ENCODE data around the gene RPL38.

Gene RPL38

DNA sequence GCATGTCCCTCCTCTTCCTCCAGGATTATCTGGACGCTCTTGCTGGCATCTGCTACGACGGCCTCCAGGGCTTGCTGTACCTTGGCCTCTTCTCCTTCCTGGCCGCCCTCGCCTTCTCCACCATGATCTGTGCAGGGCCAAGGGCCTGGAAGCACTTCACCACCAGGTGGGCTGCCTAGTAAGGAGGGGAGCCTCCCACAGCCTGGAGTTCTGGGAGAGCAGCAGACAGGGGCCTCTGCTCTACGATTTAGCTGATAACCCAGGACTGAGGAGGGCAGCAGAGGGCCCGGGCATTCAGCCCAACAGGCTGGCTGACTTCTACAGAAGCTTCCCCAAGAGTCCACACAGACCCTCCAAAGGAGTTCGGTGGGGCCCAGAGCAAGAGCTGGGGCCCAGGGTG, 48.7 kb downstream of the RPL38 start:
- no peak for DNase-seq

DNA sequence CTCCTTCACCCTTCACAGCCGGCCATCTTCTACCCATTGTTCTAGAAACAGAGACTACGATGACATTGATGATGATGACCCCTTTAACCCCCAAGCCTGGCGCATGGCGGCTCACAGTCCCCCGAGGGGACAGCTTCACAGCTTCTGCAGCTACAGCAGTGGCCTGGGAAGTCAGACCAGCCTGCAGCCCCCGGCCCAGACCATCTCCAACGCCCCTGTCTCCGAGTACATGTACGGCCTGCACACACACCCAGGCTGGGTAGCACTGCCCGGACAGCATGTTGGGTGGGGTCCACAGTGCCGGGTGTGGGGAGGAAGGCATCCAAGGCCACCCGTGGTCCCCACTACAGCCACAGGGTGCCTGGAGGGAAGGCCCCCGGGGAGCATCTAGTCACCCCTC, 49.6 kb downstream of the RPL38 start:
- no peak for DNase-seq

DNA sequence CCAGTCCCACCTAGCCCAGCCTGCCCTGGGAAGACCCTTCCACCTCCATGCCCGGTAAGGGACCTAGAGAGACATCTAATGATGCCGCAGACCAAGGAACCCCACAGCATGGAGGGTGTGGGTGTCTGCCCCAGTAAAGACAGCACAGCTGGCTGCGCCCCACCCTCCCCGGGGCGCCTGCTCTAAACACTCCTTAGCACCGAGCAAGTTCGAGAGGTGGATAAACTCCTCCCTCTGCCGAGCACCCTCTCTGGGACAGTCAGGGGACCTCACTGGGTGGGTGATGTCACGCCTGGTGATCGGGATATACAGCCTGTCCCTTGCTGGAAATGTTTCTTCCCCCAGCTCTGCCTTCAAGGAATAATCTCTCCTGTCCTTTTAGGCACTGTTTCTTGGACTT, 53.8 kb downstream of the RPL38 start:
- DNase-seq, result no peak

DNA sequence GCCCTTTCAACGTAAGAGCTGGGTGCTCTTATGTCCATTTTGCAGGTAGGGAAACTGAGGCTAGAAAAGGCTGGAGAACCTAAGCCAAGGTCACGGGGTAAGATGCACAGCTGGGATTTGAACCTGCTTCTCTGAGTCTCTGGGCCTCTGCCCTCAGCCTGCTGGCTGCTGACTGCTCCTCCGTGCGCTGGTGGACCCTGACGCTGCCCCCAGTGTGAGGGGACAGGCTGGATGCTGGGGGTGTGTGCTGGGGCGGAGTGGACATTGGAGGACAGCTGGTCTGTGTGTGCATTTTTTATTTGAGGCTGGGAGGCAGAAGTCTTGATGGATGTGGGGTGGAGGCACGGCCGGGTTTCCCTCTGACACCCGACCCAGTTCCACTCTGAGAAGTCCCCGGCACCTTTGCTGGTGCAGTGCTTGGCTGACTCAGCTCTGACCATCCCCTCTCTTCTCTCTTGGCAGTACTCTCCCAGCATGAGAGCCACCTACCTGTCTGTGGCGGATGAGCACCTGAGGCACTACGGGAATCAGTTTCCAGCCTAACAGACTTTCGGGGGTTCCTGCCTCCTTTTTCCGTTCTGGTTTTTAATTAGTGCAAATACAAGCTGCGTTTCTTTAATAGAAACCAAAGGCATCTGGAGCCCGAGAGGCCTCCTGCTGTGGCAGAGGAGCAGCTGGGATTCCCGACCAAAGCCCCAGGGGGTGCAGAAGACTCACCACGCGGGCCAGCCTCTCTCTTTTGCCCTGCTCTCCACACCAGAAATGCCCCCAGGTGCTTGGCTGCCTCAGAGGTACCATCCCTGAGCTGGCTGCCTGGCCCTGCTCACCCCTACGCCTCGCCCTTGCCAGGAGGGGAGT, 56.4 kb downstream of the RPL38 start:
- no peak for DNase-seq

Measured in inflammatory macrophage treated with lipopolysaccharide for 4 hours (primary cell).